GM19193 (cell line): Measurements from ENCODE around the gene RBM33.

Source experiments
- POLR2A ChIP-seq: IDR thresholded peaks from 4 replicates; pipeline ENCODE4 v1.6.1; 2011; ENCODE audit not compliant: insufficient read depth, insufficient read length; ENCODE audit errors: extremely low read depth

The RBM33 gene

GRCh38 chr7:155619634-155620271 is 24.7 kb upstream of the RBM33 start:
- TF ChIP-seq POLR2A: no peak

GRCh38 chr7:155620497-155620896 is 24.0 kb upstream of the RBM33 start:
- no peak for TF ChIP-seq POLR2A

GRCh38 chr7:155621418-155621980 is 23.0 kb upstream of the RBM33 start:
- no peak for TF ChIP-seq POLR2A

- no peak for TF ChIP-seq POLR2A
Measured at GRCh38 chr7:155624412-155624811, 20.0 kb upstream of the RBM33 start.

- no peak for TF ChIP-seq POLR2A
Measured at GRCh38 chr7:155625557-155625956, 18.9 kb upstream of the RBM33 start.

- TF ChIP-seq POLR2A: no peak
Measured at GRCh38 chr7:155629171-155629570, 15.3 kb upstream of the RBM33 start.

GRCh38 chr7:155631155-155631554 is 13.3 kb upstream of the RBM33 start:
- TF ChIP-seq POLR2A: no peak

- no peak for TF ChIP-seq POLR2A
Measured at GRCh38 chr7:155635817-155636216, 8.6 kb upstream of the RBM33 start.

GRCh38 chr7:155637155-155637554 is 7.3 kb upstream of the RBM33 start:
- no peak for TF ChIP-seq POLR2A

GRCh38 chr7:155638366-155638765 is 6.1 kb upstream of the RBM33 start:
- no peak for TF ChIP-seq POLR2A

GRCh38 chr7:155639958-155640520 is 4.4 kb upstream of the RBM33 start:
- TF ChIP-seq POLR2A: no peak

- TF ChIP-seq POLR2A: no peak
Measured at GRCh38 chr7:155640629-155641028, 3.8 kb upstream of the RBM33 start.

GRCh38 chr7:155643804-155644177 is 670 bp upstream of the RBM33 start:
- no peak for TF ChIP-seq POLR2A

GRCh38 chr7:155644971-155645509 is 579 bp downstream of the RBM33 start:
- no peak for TF ChIP-seq POLR2A

GRCh38 chr7:155645662-155646061 is 1.2 kb downstream of the RBM33 start:
- no peak for TF ChIP-seq POLR2A

GRCh38 chr7:155646669-155647068 is 2.2 kb downstream of the RBM33 start:
- TF ChIP-seq POLR2A: no peak

- TF ChIP-seq POLR2A: no peak
Measured at GRCh38 chr7:155647302-155647701, 2.8 kb downstream of the RBM33 start.

GRCh38 chr7:155647734-155648133 is 3.3 kb downstream of the RBM33 start:
- TF ChIP-seq POLR2A: no peak
